K562 (cell line): Measurements from ENCODE around the gene POLR2H. TPM values are rescaled to one million over a fixed set of nuclear protein-coding genes. Genes with fewer than 3 reads are reported as not detected.

Experiments used
- ATAC-seq: fragments of 200-7000 bp; cut with Tn5 transposase; 3 replicates; pipeline ENCODE4 v1.9.1; 2020; ENCODE audit warnings: moderate library complexity
- BruUV-seq: library from RNA; stranded (reverse); fragments of 400-500 nt; replicated peaks from 2 replicates; lab custom pipeline; 2021; lab: Mats Ljungman, UMichigan
- CTCF ChIA-PET: fragments of 300-600 bp; formaldehyde crosslinking; extraction: SDS; loops from one replicate; lab custom pipeline; 2021; ENCODE audit warnings: low intra/inter-chr PET ratio; lab: Yijun Ruan, JAX
- POLR2A ChIA-PET: fragments of 300-600, 350-650 bp; sonication (Branson Sonifier 250); formaldehyde crosslinking; extraction: SDS; loops from one replicate; lab custom pipeline; 2021; ENCODE audit warnings: antibody characterized with exemption, inconsistent platforms; lab: Yijun Ruan, JAX
- DNase-seq, 4 experiments: peaks; one replicate each; pipeline versions ENCODE4 v3.0.0 to v3.0.0-alpha.2; 2011 to 2018; ENCODE audit warnings: low spot score in 3 of 4, mixed read lengths in 3 of 4; ENCODE audit errors: extremely low read depth in 1 of 4
- FAIRE-seq: peaks from 2 replicates; lab custom pipeline; 2011; peaks lifted over from hg19 to GRCh38; lab: Jason Lieb, UNC
- H2AFZ ChIP-seq: 2 replicates; pipeline ENCODE4 v1.6.0; 2011; ENCODE audit warnings: low read depth, low read length, control low read depth, inconsistent platforms
- H3K27ac ChIP-seq: fragments of 200-600 bp; 3 replicates; pipeline ENCODE4 v1.8.0; 2011; ENCODE audit warnings: low read depth, mild to moderate bottlenecking, control low read depth, inconsistent platforms, low read length, moderate library complexity, mixed read lengths; ENCODE audit errors: extremely low read depth
- H3K27me3 ChIP-seq, 2 experiments: fragments of 300-600 bp in 1 of 2; 2 replicates in 1 of 2; 3 replicates in 1 of 2; pipeline versions ENCODE4 v1.6.0 to v1.8.0; 2011; ENCODE audit warnings: inconsistent platforms in 2 of 2, low read length in 2 of 2, mild to moderate bottlenecking in 1 of 2, mixed read lengths in 1 of 2, moderate library complexity in 1 of 2; ENCODE audit not compliant: control insufficient read depth in 2 of 2, insufficient read depth in 2 of 2
- H3K36me3 ChIP-seq: fragments of 300-600 bp; 3 replicates; pipeline ENCODE4 v1.8.0; 2011; ENCODE audit warnings: mild to moderate bottlenecking, low read length, inconsistent platforms; ENCODE audit not compliant: control insufficient read depth, insufficient read depth
- H3K4me1 ChIP-seq, 2 experiments: fragments of 200-600 bp in 1 of 2; replicated peaks in 1 of 2; 2 replicates in 1 of 2; 3 replicates in 1 of 2; pipeline versions ENCODE4 v1.5.1 to v1.8.0; 2011; ENCODE audit warnings: inconsistent platforms in 2 of 2, low read length in 2 of 2, mild to moderate bottlenecking in 1 of 2, mixed read lengths in 1 of 2, moderate library complexity in 1 of 2; ENCODE audit not compliant: control insufficient read depth in 2 of 2, insufficient read depth in 2 of 2
- H3K4me2 ChIP-seq: 2 replicates; pipeline ENCODE4 v1.6.1; 2011; ENCODE audit warnings: low read length, control low read depth, inconsistent platforms, mixed read lengths; ENCODE audit not compliant: insufficient read depth
- H3K4me3 ChIP-seq: fragments of 200-600 bp; sonication (generic), shearing (Covaris generic); 2 replicates; pipeline ENCODE4 v1.5.1; 2016; ENCODE audit warnings: control low read depth, inconsistent platforms
- H3K79me2 ChIP-seq: fragments of 200-600 bp; 3 replicates; pipeline ENCODE4 v1.8.0; 2011; ENCODE audit warnings: low read length, inconsistent platforms; ENCODE audit not compliant: control insufficient read depth, insufficient read depth
- H3K9ac ChIP-seq, 2 experiments: 2 replicates each; pipeline versions ENCODE4 v1.6.0 to v1.6.1; 2011; ENCODE audit warnings: low read depth in 2 of 2, low read length in 2 of 2, control low read depth in 1 of 2, inconsistent platforms in 1 of 2, mild to moderate bottlenecking in 1 of 2, mixed read lengths in 1 of 2; ENCODE audit not compliant: insufficient read depth in 1 of 2
- H3K9me1 ChIP-seq: one replicate; pipeline ENCODE4 v1.6.0; 2011; ENCODE audit warnings: inconsistent platforms, mild to moderate bottlenecking, low read length, moderate library complexity; ENCODE audit not compliant: control insufficient read depth, insufficient read depth
- H3K9me3 ChIP-seq: replicated peaks from 2 replicates; pipeline ENCODE4 v1.5.1; 2011; ENCODE audit warnings: low read depth, low read length, inconsistent platforms; ENCODE audit not compliant: control insufficient read depth, insufficient read depth
- H4K20me1 ChIP-seq: replicated peaks from 2 replicates; pipeline ENCODE4 v1.6.1; 2011; ENCODE audit warnings: low read length, inconsistent platforms, mixed read lengths; ENCODE audit not compliant: control insufficient read depth, insufficient read depth
- ARID2 ChIP-seq: fragments of 450-650 bp; IDR thresholded peaks from 2 replicates; pipeline ENCODE4 v1.6.1; 2017; ENCODE audit warnings: antibody characterized with exemption, mild to moderate bottlenecking
- CHD2 ChIP-seq: IDR thresholded peaks from 2 replicates; pipeline ENCODE4 v1.6.1; 2011; ENCODE audit warnings: low read depth, low read length
- EGR1 ChIP-seq: fragments of 450-650 bp; conservative IDR thresholded peaks from 2 replicates; pipeline ENCODE4 v1.6.1; 2017; ENCODE audit warnings: mild to moderate bottlenecking
- FOXJ3 ChIP-seq: sonication (generic); formaldehyde crosslinking; IDR thresholded peaks from 2 replicates; pipeline ENCODE4 v1.4.0; 2020; ENCODE audit warnings: mild to moderate bottlenecking, missing genetic modification reagents
- GATAD2A ChIP-seq: fragments of 450-650 bp; IDR thresholded peaks from 2 replicates; pipeline ENCODE4 v1.6.1; 2017
- MAFG ChIP-seq: fragments of 450-650 bp; conservative IDR thresholded peaks from 2 replicates; pipeline ENCODE4 v1.6.1; 2016; ENCODE audit warnings: missing genetic modification characterization, missing compliant biosample characterization
- MAZ ChIP-seq, 2 experiments: fragments of 450-650 bp in 1 of 2; sonication (generic) in 1 of 2; formaldehyde crosslinking; IDR thresholded peaks in 1 of 2; conservative IDR thresholded peaks in 1 of 2; 2 replicates each; pipeline versions ENCODE4 v1.4.0 to v1.5.0; 2020; ENCODE audit warnings: mild to moderate bottlenecking in 1 of 2, missing genetic modification reagents in 1 of 2
- POLR2A ChIP-seq: fragments of 450-650 bp; conservative IDR thresholded peaks from 2 replicates; pipeline ENCODE4 v1.6.1; 2016
- RBFOX2 ChIP-seq: fragments of 200-400 bp; formaldehyde crosslinking; IDR thresholded peaks from 2 replicates; pipeline ENCODE4 v1.6.1; 2017; ENCODE audit warnings: low read depth, mild to moderate bottlenecking, low read length, moderate library complexity
- TCFL5 ChIP-seq: fragments of 250-450 bp; sonication (Bioruptor Pico); conservative IDR thresholded peaks from 2 replicates; pipeline ENCODE4 v1.6.1; 2021; ENCODE audit warnings: mild to moderate bottlenecking, moderate library complexity, matching md5 sums
- ZNF263 ChIP-seq: sonication (generic); formaldehyde crosslinking; IDR thresholded peaks from 2 replicates; pipeline ENCODE4 v1.8.0; 2022; ENCODE audit warnings: mild to moderate bottlenecking, missing genetic modification reagents, borderline replicate concordance
- WGBS: fragments of 100-300 bp; shearing (Covaris generic); methylation state at CpG from one replicate; pipeline ENCODE4 v1.1.6; 2016; ENCODE audit warnings: low coverage, mixed read lengths; ENCODE audit not compliant: insufficient coverage; ENCODE audit errors: missing lambda C conversion rate; 5-methylcytosine and 5-hydroxymethylcytosine counted together
- in situ Hi-C: fragments of 300-500 bp; cut with MboI; formaldehyde crosslinking; loops from 4 replicates; pipeline ENCODE4 v1.15.0; 2018; ENCODE audit warnings: inconsistent platforms, mixed read lengths
- intact Hi-C: fragments of 100-400 bp; cut with micrococcal nuclease; formaldehyde crosslinking; loops from 2 replicates; pipeline ENCODE4 v1.14.2; 2022
- polyA plus RNA-seq, 8 experiments: library from polyadenylated mRNA; depleted of rRNA in 4 of 8; stranded (reverse) in 5 of 8; unstranded in 3 of 8; fragments of >200 nt; fragmentation: Nextera tagmentation in 2 of 8; fragmentation: Illumina TruSeq in 1 of 8; extraction: Ambion mirVana in 2 of 8; extraction: Trizol in 1 of 8; gene quantifications; 2 replicates each; pipeline versions ENCODE4 v1.2.1 to v1.2.3, GENCODE V29; 2011 to 2014; ENCODE audit warnings: inconsistent platforms in 1 of 8, missing spikeins in 1 of 8
- total RNA-seq, 7 experiments: library from RNA; depleted of rRNA in 6 of 7; stranded (reverse); fragments of >200 nt in 6 of 7; fragmentation: Illumina TruSeq in 2 of 7; extraction: Trizol in 2 of 7; gene quantifications; 2 replicates each; pipeline versions ENCODE4 v1.2.1 to v1.2.3, GENCODE V29; 2011 to 2021; ENCODE audit warnings: low replicate concordance in 1 of 7
- TF ChIP-seq, protein P1 (sequence below): fragments of 450-650 bp; formaldehyde crosslinking; IDR thresholded peaks from 2 replicates; pipeline ENCODE4 v1.4.0; 2022; ENCODE audit warnings: missing genetic modification characterization
- TF ChIP-seq, protein P2 (sequence below): fragments of 450-650 bp; IDR thresholded peaks from 2 replicates; pipeline ENCODE4 v1.6.1; 2018; ENCODE audit not compliant: partially characterized antibody
- TF ChIP-seq, protein P3 (sequence below): sonication (generic); formaldehyde crosslinking; IDR thresholded peaks from 2 replicates; pipeline ENCODE4 v1.8.0; 2022; ENCODE audit warnings: mild to moderate bottlenecking, missing genetic modification reagents, borderline replicate concordance

Gene POLR2H
- total and polyA plus RNA-seq, 9 of the 15 experiments (the other 6 are each of a cell fraction or from before 2014, with no cell fraction given), result 128 to 512 (median 220) TPM

DNA sequence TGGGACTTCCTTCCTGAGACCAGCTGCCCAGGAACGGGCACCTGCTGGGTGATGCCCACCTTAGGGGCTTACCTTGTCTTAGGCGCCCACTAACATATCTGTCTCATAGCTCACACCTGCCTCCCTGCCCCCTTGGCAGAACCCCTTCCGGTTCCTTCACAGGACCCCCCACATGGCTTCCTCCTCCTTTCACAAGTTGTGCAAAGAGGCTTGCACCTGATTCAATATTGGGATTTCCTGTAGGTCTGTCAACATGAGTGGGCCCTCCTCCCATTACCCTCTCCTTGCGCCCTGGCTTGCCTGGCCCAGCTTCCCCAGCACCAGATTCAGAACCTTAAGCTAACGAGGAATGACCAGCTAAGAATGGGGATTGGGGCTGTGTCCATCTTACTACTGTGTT, 15.9 kb downstream of the POLR2H start (continued):
- no peak for TF ChIP-seq EGR1
- TF ChIP-seq FOXJ3 (CRISPR knock-in tag), result no peak
- TF ChIP-seq TCFL5 (CRISPR knock-in tag), result no peak
- TF ChIP-seq, all 486 proteins: peak for 0

DNA sequence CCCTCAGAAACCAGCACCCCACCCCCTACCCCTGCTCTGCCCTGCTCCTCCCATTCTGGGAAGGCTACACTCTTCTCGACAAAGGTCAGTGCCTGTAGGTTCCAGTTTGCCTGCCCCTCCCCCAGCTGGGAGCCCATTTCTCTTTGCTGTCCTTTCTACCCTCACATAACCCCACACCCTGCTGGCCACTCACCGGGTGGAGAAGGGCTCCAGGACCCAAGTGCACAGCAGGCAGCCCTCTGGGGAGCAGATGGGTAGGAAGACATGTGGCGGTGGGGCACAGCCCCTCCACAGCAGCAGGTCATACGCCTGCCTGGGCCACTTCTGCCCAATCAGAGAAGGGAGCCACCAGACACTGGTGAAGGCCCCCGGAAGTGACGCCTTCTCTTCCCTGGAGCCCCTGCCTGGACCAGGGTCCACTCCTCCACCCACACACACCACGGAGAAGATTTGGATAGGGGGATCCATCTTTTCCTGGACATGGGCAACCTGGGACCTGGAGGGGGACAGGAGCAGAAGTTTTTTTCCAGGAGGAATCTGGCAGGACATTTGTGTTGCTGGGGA, 16.5 kb downstream of the POLR2H start, which contains the start of gene THPO:
TSS of gene THPO (minus strand) at position 326 of the 564 bp plus-strand sequence. CDS start 1,948 bp downstream, outside the sequence.
- Histone ChIP-seq H3K79me2 (no peaks in the 10 kb centered on the region), H2AFZ (peak within 1 kb of the TSS; percentile 90), H3K9me3 (no peaks in the 10 kb centered on the region), H3K27ac (peak within 1 kb of the TSS; percentile 29; the same call in 1 of the 3 replicates), H4K20me1 (0 out of 2 replicates have a peak, but pooled peaks cover 3% of the 10 kb centered on the region), H3K9ac (peak within 1 kb of the TSS; percentile 21 to 64; a peak in 3 of 4 replicates), H3K9me1 (no peaks in the 10 kb centered on the region), H3K36me3 (no peaks in the 10 kb centered on the region), H3K27me3 (peaks cover 18 to 30% of the 10 kb centered on the region in 2 experiments), H3K4me1 (peaks cover 5 to 34% of the 10 kb centered on the region in 2 experiments; a peak in 4 of 5 replicates), H3K4me3 (peak within 1 kb of the TSS; percentile 13; the same call in 1 of the 2 replicates), H3K4me2 (peak within 1 kb of the TSS; percentile 66)
- in situ Hi-C loops, result no loop called here
- ChIA-PET CTCF (no interaction called here), POLR2A (interaction anchor here (0.6 to 1.3 kb wide), 4 partner anchors 9 to 334 kb away, joined by 3 to 7 read pairs (median 3); partner anchors contain the start of gene MAGEF1)
- 13% methylated on average over 7 of the region's 7 CpGs for WGBS
- BruUV-seq, result no TSS peak
- DNase-seq, result peak; percentile 72 to 83 (median 80)
- peak; percentile 75 for ATAC-seq
- FAIRE-seq, result peak; percentile 76
- intact Hi-C loops, result loop anchor here (10.0 kb wide), 1 partner anchor 397 kb away; no protein-coding TSS in a partner anchor
- TF ChIP-seq, protein P1, sequence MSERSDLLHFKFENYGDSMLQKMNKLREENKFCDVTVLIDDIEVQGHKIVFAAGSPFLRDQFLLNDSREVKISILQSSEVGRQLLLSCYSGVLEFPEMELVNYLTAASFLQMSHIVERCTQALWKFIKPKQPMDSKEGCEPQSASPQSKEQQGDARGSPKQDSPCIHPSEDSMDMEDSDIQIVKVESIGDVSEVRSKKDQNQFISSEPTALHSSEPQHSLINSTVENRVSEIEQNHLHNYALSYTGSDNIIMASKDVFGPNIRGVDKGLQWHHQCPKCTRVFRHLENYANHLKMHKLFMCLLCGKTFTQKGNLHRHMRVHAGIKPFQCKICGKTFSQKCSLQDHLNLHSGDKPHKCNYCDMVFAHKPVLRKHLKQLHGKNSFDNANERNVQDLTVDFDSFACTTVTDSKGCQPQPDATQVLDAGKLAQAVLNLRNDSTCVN (CRISPR knock-in tag), result 0 out of 2 replicates have a peak, but pooled peaks have one; percentile 7
- TF ChIP-seq GATAD2A (0 out of 2 replicates have a peak, but pooled peaks have one; percentile 16), ARID2 (no peak), POLR2A (peak; percentile 49; the same call in 1 of the 2 replicates), MAFG (tag) (no peak), RBFOX2 (peak; percentile 40), MAZ (CRISPR knock-in tag; conservative IDR thresholded peaks at IDR 0.05 in 1 of 2, IDR thresholded peaks at IDR 0.05 in 1 of 2) (peak in 1 of 2 experiments; percentile 34; a peak in 1 of 4 replicates), CHD2 (0 out of 2 replicates have a peak, but pooled peaks have one; percentile 42), ZNF263 (CRISPR knock-in tag) (peak; percentile 45; the same call in 1 of the 2 replicates)
- TF ChIP-seq, protein P2, sequence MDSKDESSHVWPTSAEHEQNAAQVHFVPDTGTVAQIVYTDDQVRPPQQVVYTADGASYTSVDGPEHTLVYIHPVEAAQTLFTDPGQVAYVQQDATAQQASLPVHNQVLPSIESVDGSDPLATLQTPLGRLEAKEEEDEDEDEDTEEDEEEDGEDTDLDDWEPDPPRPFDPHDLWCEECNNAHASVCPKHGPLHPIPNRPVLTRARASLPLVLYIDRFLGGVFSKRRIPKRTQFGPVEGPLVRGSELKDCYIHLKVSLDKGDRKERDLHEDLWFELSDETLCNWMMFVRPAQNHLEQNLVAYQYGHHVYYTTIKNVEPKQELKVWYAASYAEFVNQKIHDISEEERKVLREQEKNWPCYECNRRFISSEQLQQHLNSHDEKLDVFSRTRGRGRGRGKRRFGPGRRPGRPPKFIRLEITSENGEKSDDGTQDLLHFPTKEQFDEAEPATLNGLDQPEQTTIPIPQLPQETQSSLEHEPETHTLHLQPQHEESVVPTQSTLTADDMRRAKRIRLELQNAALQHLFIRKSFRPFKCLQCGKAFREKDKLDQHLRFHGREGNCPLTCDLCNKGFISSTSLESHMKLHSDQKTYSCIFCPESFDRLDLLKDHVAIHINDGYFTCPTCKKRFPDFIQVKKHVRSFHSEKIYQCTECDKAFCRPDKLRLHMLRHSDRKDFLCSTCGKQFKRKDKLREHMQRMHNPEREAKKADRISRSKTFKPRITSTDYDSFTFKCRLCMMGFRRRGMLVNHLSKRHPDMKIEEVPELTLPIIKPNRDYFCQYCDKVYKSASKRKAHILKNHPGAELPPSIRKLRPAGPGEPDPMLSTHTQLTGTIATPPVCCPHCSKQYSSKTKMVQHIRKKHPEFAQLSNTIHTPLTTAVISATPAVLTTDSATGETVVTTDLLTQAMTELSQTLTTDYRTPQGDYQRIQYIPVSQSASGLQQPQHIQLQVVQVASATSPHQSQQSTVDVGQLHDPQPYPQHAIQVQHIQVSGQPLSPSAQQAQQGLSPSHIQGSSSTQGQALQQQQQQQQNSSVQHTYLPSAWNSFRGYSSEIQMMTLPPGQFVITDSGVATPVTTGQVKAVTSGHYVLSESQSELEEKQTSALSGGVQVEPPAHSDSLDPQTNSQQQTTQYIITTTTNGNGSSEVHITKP, result peak; percentile 33
- TF ChIP-seq, protein P3, sequence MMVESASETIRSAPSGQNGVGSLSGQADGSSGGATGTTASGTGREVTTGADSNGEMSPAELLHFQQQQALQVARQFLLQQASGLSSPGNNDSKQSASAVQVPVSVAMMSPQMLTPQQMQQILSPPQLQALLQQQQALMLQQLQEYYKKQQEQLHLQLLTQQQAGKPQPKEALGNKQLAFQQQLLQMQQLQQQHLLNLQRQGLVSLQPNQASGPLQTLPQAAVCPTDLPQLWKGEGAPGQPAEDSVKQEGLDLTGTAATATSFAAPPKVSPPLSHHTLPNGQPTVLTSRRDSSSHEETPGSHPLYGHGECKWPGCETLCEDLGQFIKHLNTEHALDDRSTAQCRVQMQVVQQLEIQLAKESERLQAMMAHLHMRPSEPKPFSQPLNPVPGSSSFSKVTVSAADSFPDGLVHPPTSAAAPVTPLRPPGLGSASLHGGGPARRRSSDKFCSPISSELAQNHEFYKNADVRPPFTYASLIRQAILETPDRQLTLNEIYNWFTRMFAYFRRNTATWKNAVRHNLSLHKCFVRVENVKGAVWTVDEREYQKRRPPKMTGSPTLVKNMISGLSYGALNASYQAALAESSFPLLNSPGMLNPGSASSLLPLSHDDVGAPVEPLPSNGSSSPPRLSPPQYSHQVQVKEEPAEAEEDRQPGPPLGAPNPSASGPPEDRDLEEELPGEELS (CRISPR knock-in tag), result no peak
